PC-3 (cell line): ENCODE data around the gene SACS.

Experiments used
- CTCF ChIP-seq: fragments of 300-600 bp; sonication (generic); conservative IDR thresholded peaks from 2 replicates; pipeline ENCODE4 v1.5.1; 2017; ENCODE audit warnings: antibody characterized with exemption, low read depth, mild to moderate bottlenecking, low read length
- EZH2 ChIP-seq: fragments of 300-600 bp; sonication (generic); IDR thresholded peaks from one replicate; pipeline ENCODE4 v1.6.1; 2017; ENCODE audit warnings: antibody characterized with exemption, mild to moderate bottlenecking, low read length; ENCODE audit not compliant: unreplicated experiment

GRCh38 chr13:23453132-23453531 lies 19.6 kb upstream of the SACS start:
- TF ChIP-seq CTCF = no peak
- no peak for TF ChIP-seq EZH2
